ENCODE data around the gene SCGB1C1. TPM values are rescaled to one million over a fixed set of nuclear protein-coding genes. Genes with fewer than 3 reads are reported as not detected.

Gene SCGB1C1
- total and polyA plus RNA-seq, 2 of the 8 experiments (the other 6 are each of a cell fraction or from before 2014, with no cell fraction given) = not detected

- TF ChIP-seq JUND (IDR thresholded peaks at IDR 0.05; ENCODE audit: low read length) (no peak), HDAC6 (IDR thresholded peaks at IDR 0.05; ENCODE audit: low read depth, low read length) (no peak), POLR2AphosphoS5 (IDR thresholded peaks at IDR 0.05; ENCODE audit: low read depth, low read length) (no peak), CHD7 (IDR thresholded peaks at IDR 0.05; ENCODE audit: insufficient replicate concordance, low read length) (no peak), TCF12 (IDR thresholded peaks at IDR 0.05; ENCODE audit: low read depth, low read length) (no peak), ZNF274 (IDR thresholded peaks at IDR 0.05; ENCODE audit: borderline replicate concordance, extremely low read depth, low read length) (no peak), GTF2F1 (IDR thresholded peaks at IDR 0.05; ENCODE audit: borderline replicate concordance, low read depth, low read length) (no peak), SUZ12 (IDR thresholded peaks at IDR 0.05; ENCODE audit: low read length) (no peak), SP4 (IDR thresholded peaks at IDR 0.05; ENCODE audit: low read length) (no peak), CEBPB (IDR thresholded peaks at IDR 0.05; ENCODE audit: low read depth, low read length) (no peak), ASH2L (IDR thresholded peaks at IDR 0.05; ENCODE audit: low read length) (no peak), POLR2A (IDR thresholded peaks at IDR 0.05; ENCODE audit: control extremely low read depth in 1 of 2, low read depth in 2 of 2, low read length in 2 of 2) (no peak)
Measured at GRCh38 chr11:209275-210121, 16.6 kb downstream of the SCGB1C1 start (continued).

Data from H1 (cell line).